HG03432 (cell line): Measurements from ENCODE around the gene SLC9A3.
"Not testable (repeated sequence)": the region's sequence is repeated elsewhere in the genome, so short reads cannot be mapped to it uniquely, and the experiment has no call there.

ENCODE experiments used
- ATAC-seq: cut with Tn5 transposase; IDR thresholded peaks from one replicate; pipeline ENCODE4 v1.9.1; 2021; ENCODE audit warnings: mild to moderate bottlenecking, moderate library complexity; ENCODE audit not compliant: unreplicated experiment

Gene SLC9A3

DNA sequence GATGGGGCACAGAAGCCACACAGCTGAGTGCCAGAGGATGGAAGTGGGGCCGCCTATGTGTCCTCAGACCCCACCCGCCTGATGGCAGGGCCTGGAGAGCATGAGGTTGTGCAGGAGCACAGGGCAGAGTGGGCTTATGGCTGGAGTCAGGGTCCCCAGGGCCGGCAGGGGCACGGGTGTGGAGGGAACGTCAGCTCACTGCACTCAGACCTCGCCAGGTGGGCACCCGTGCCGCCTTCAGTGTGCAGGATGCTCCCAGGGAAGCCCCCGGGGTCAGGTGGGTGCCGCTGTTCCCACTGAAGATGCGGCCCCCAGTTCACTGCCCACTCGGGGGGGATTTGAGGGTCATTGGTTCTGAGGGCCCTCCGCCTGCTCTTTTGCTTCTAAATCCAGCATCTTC is 46.4 kb downstream of the SLC9A3 start:
- ATAC-seq, result no peak

DNA sequence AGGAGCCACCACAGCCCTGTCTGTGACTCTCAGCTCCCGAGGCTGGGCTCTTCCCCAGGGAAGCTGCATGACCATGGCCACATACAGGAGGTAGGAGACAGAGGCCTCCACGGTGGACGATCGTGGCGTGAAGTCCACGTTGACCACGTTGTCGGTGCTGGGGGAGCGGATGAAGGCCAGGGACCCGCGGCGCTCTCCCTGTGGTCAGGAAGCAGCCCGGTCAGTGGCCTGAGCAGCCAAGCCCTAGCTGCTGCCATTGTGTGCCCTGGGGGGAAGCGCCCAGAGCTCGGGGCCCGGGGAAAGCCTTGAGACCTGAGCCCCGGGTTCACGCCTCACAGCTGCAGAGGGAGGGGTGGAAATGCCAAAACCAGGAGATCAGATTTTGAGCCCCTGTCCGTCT is 47.0 kb downstream of the SLC9A3 start:
- no peak for ATAC-seq

DNA sequence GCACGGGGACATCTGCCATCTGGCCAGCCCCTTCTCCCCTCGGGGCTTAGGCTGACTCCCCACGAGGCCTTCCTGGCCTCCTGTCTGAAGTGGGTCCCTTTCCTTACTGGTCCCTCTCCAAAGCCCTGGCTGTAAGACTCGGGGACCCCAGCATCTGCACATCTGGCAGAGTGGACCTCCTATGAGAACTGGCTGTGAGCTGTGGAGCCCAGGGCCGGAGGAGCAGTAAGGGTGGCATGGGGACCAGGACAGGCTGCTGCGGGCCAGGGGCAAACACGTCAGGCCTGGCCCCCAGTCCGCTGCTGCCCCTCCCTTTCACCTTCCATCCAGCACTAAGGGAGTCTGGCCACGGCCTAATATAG is 47.5 kb downstream of the SLC9A3 start:
- ATAC-seq, result no peak

DNA sequence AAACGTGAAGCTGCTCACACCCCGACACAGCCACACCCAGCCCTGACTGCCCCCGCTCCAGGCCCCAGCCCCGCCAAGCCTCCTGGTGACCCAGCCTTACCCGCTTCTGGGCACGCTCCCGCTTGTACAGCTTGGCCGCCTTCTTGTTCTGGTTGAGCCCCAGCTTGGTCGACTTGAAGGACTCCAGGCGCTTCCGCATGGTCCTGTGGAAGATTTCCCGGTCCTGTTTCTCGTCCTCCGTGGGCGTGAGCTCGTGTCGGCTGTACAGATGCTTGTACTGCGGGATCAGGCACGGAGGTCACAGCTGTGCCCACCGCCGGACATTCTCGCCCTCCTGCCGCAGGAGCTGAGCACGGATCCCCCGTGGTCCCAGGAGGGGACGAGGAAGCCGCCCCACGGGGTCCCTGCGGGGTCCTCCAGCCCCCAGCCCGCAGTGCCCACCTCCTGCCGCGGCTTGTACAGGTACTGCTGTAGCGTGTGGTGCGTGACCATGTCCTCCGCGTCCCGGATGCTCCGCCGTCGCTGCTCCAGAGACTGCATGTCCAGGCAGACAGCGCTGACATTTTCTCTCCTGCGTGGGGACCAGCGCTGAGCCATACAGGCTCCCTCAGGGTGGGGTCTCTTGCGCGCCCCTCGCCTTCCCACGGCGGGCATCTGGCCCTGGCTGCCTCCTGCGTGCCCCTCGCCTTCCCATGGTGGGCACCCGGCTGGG is 48.0 kb downstream of the SLC9A3 start:
- ATAC-seq, result no peak

DNA sequence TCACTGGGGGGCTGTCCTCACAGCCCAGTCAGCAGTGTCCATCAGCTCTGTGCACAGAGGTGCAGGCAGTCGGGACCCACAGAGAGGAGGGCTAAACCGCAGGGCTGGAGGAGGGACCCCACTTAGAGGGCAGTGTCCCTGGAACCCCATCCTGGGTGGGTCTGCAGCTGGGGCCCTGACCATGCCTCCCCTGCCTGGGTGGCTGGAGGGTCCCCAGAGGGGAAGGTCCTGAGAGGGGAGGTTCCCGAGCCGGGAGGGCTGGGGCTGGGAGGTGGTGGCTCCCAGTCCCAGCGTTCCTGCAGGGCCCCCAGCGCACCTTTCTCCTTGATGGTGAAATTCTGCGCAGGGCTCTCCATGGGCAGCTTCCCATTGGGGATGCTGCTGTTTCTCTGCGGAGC is 48.5 kb downstream of the SLC9A3 start:
- no peak for ATAC-seq

DNA sequence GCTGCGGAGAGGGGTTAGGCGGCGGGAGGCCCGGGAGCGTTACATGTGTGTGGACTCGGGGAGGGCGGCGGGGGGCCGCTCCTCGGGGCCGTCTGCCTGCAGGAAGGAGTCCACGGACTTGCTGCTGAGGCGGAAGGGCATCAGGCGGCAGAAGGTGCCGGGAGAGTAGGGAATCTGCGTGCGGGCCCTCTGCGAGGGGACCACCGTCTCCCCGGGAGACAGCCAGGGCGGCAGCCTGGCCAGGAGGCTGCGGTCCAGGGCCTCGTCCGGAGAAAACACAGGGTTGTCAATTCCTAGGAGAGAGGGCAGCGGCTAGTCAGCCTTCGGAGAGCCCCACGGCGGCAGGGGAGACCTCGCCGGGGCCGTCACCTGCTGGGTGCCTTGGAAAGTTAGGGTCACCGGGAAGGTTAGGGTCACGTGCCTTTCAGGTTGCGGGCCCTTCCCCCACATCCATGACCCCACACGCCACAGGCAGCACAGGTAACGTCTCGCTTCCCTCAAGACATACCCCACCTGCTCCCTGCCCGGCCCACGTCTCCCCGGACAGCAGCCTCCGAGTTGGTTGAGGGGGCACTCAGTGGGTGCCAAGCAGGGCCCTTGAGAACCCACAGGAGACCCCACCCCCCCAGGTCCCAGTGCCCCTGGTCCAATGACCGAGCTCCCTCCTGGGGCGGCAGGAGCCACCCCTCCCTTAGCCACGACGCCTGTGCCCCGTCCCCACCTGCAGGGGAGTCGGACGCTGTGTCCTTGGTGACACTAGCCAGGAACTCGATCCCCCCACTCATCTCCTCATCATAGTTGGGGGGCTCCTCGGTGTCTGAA is 49.2 kb downstream of the SLC9A3 start:
- no peak for ATAC-seq

DNA sequence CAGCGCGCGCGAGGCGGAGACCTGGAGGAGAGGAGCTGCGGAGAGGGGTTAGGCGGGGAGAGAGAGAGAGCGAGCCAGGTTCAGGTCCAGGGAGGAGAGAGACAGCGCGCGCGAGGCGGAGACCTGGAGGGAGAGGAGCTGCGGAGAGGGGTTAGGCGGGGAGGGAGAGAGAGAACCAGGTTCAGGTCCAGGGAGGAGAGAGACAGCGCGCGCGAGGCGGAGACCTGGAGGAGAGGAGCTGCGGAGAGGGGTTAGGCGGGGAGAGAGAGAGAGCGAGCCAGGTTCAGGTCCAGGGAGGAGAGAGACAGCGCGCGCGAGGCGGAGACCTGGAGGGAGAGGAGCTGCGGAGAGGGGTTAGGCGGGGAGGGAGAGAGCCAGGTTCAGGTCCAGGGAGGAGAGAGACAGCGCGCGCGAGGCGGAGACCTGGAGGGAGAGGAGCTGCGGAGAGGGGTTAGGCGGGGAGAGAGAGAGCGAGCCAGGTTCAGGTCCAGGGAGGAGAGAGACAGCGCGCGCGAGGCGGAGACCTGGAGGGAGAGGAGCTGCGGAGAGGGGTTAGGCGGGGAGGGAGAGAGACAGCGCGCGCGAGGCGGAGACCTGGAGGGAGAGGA is 49.9 kb downstream of the SLC9A3 start:
- ATAC-seq, result not testable (repeated sequence)

DNA sequence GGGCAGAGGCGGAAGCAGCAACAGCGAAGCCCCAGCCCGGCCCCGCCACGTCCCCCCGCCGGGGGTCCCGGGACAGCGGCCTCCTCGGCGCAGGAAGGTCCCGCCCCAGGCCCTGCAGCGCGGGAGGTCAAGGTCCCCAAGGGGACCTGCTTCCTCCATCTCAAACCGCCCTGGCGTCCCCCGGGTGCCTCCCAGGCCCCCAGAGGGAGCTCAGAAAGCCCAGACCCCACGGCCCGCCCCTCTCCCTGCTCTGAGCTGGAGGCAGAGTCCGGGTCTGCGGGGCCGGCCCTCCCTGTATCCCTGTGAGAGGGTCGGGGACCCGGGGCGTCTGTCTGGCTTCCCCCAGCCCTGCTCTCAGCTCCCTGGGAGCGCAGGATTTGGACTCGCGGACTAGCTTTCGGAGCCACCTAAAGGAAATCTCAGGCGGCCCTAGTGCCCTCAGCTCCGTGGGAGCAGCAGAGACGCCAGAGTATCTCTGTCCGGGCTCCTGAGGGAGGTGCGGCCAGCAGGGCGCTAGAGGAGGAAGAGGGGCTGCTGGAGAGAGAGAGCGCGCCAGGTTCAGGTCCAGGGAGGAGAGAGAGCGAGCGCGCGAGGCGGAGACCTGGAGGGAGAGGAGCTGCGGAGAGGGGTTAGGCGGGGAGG is 50.6 kb downstream of the SLC9A3 start:
- ATAC-seq, result peak; percentile 21

DNA sequence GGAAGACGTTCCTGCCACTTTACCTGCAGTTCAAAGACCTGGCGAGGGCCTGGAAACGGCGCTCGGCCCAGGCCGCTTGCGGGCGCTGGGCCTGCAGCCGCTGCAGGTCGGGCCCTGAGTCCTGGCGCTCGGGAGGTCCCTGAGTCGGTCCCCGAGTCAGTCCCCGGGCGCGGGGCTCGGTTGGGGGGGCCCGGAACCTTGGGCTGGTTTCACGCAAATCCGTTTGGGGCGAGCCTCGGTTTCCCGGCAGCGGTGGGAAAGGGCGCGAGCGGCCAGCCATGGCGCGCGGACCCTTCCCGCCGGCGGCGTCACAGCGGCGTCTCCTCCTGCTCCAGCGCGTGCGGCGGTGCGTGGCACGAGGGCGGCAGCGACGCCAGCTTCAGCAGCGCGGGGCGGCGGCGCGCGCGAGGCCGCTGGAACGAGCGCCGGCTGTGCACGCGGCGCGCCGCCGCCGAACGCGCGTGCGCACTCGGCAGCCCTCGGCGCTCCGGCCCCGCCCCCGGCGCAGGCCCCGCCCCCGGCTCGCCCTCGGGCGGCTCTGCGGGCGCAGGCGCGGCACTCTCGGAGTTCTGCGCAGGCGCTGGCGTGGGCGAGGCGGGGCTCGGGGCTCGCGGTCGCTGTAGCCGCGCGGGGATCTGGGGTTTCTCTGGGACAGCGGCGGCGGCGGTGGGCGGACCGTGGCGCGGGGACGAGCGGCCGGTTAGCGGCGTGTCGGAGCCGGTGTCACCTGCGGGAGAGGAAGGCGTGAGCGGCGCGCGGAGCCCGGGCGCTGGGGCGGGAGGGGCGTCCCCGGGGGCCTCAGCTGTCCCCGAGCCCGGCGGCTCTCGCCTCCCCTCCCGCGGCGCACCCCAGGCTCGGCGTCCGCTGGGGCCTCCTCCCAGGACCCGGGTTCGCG is 51.3 kb downstream of the SLC9A3 start:
- ATAC-seq, result peak; percentile 77

DNA sequence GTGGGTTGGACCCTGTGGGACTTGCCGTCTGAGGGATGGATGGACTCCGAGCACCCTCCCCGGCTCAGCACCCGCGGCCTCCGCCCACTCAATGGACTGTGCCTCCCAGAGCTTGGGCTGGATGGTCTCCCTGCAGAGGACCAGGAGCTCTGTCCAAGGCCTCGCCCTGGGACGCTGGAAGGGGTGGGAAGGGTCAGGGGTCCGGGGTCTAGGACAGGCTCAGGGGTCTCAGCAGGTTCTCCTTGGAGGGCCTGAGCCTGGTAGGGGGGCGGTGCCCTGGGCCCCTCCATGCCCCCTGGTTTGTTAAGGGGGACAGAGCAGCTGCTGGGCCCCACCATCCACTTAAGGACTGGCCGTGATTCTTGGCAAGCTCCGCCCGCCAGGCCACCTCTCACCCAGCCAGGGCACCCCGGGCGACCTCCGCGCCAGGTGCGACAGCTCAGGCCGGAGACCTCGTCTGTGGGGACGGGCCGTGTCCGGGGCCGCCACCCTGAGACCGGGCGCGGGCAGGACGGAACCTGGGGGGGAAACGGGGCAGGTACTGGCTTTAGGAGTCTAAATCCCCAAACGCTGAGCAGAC is 52.1 kb downstream of the SLC9A3 start:
- ATAC-seq, result peak; percentile 13

DNA sequence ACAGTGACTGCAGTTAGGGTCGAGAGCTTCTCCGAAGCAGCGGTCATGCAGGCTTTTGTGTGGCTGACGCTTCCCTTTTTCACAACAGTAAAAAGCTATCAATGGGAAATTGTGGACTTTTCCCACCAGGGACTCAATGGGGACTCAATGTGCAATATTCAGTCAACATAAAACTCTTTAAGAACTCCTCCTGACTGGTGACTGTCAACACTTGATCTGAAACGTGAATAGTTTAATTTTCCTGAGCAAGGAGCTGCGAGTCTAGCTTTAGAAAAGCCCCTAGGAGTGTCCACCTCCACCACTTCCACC is 52.5 kb downstream of the SLC9A3 start:
- no peak for ATAC-seq

DNA sequence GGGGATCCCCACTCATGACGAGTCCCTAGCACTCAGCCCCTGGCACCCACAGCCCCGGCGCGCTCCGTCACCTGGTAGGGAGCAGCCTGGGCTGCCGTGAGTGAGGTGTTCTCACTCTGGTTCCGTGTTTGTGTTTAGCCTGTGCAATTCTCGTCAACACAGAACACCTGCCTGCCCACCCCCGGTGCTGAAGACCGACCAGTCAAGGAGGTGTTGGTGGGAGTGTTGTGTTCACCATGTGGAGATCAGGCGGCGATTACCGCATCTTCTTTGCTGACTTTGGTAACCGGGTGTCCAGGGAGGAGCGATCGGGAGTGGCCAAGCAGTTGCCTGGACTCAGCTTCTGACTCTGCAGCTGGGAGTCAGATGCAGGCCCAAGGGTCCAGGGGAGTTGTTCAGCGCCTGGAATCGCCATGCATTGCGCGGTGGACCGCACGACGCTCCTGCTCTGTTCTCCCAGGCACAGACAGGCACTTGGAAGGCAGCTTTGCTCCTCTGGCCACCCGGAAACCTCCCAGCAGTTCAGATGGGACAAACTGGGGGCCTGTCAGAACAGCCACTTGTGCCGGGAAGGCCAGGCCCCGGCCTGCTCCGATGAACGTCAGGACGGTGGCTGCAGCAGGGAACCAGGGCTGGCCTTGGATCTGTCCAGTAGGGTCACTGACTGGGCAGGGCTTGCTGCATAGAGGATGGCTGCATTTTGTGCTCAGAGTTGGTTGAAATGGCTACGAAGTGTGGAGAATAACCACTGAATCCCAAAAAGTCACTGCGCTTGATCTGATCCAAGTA is 53.1 kb downstream of the SLC9A3 start:
- ATAC-seq, result no peak

DNA sequence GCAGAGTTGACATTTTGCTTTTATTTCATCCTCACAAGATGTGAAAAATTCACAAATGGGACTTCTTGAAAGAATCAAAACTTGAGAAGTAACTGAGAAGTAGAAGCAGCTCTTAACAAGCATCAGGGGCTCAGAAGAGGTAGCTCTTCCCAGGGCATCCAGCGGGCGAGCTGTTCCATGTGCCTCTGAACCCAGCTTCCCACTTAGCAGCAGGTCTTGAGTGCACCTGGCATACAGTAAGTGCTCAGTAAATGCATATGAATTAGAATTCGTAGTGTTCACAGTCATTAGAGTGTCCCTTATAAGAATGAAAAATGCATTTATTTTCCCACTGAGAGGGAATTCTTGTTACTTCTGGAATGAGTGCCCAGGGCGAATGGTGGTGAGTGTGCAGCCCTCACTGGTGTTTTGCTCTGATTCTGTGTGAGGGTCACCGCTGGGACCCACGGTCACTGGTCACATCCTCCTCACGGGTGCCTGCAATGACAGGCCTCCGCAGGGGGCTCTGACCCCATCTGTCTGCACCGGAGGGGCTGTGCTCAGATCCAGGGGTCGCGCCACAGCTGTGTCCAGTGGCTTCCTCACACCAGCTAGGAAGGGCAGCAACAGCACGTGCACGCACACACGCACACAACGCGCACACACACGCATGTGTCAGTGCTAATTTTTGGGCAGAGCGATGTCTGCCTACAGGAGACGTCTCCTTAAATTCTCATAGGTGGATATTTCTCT is 54.3 kb downstream of the SLC9A3 start:
- no peak for ATAC-seq

DNA sequence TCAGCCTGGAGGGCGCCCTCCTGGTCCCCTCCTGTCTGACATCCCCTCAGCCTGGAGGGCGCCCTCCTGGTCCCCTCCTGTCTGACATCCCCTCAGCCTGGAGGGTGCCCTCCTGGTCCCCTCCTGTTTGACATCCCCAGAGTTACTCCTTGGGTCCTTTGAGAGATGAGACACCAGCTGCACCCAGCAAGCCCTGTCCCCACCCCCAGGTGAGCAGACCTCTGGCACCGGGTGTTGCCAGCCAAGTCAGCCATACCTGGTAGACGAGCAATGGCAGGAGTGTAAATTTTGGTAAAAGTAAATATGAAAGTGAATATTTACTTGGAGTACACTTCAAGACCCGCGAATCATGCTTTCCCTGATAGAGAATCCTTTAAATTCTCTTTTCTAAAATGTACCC is 55.8 kb downstream of the SLC9A3 start:
- no peak for ATAC-seq

DNA sequence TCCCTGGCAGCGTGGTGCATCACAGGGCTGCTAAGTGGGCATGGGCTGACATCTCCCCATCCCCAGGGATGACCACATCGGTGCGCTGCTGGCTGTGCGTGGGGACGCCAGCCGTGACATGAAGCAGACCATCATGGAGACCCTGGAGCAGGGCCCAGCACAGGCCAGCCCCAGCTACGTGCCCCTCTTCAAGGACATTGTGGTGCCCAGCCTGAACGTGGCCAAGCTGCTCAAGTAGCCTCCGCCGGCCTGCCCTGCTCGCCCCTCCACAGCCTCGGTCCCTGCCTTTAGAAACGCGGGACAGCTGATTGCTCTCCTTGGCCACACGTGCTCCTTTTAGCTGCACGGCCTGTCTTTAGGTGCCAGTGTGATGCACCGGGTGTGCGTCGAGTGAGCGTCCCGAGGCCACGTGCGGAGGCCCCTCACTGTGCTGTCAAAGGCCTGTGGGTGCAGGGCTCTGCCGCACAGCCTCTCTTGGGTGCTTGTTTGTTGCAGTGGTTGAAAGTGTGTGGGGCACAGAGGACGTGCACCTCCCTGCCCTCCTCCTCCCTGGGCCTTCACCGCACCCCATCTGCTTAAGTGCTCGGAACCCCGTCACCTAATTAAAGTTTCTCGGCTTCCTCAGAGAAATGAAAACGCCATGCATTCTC is 57.5 kb downstream of the SLC9A3 start:
- ATAC-seq, result no peak

DNA sequence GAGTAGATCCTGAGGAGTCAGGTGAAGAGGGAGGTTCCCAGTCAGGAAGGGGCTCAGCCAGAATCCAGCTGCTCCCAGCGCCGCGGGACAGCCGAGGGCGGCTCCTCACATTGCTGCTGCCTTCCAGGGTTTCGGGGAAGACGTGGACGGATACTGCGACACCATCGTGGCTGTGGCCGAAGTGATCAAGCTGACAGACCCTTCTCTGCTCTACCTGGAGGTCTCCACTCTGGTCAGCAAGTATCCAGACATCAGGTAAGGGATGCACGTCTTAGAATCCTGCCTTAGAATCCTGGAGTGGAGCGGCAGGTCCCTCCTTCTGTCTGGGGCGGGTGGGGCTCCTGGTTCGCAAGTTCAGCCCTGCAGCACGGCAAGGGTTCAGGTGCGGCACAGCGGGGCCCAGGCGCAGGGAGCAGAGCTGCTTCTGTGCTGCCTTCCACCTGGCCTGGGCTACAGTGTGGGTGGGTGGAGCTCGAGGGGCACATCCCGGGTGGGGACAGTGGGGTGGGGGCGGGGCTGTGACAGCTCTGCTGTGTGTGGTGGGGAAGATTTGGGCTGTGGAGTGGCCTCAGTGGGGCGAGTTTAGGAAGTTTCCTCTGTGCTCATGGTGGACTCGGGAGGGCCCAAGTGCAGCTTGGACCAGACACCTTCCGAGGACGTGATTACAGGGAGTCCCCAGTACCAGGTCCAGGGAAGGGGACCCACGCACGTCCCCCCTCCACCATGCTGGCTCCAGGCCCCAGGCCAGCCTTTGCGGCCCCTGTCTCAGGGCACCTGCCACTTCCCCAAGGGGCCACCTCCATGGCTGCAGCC is 58.5 kb downstream of the SLC9A3 start:
- no peak for ATAC-seq

DNA sequence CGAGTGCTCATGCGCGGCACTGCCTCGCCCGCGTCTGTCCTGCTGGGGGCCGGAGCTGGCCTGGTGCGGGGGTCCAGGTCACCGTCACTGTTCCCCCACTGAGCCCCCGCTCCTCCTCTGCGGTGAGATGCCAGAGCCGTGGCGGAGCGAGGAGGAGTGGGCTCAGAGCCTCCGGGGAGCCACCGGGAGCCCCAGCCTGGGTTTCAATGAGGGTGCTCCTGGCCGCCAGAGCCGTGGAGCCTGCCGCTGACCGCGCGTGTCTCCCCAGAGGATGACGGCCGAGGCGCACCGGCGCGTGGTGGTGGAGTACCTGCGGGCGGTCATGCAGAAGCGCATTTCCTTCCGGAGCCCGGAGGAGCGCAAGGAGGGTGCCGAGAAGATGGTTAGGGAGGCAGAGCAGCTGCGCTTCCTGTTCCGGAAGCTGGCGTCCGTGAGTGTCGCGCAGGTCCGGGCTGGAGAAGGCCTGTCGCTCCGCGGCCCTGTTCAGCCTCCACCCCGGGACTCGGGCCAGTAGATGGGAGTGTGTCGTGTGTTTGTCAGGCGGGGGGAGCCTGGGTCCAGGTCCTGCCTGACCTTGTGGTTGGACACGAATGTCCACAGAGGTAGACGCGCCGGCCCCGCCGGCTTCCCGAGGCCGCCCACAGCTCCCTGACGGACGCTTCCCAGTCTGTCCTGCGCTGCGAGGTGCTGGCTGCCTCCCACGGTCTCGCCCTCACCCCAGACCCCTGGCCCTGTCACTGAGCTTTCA is 59.2 kb downstream of the SLC9A3 start:
- no peak for ATAC-seq
